Heart left ventricle (tissue), 16 donors: ENCODE results near the gene TFB2M. TPM values are rescaled to one million over a fixed set of nuclear protein-coding genes. Genes with fewer than 3 reads are reported as not detected.

Experiments used
- ATAC-seq, 4 donors: fragments of 200-7000 bp; cut with Tn5 transposase; one replicate each; pipeline ENCODE4 v1.9.1; 2020 to 2022; ENCODE audit warnings: moderate library complexity in 4 of 4, mild to moderate bottlenecking in 3 of 4, moderate number of reproducible peaks in 1 of 4
- DNase-seq, 5 donors: peaks; one replicate each; pipeline ENCODE4 v3.0.0-alpha.2; 2020
- H3K27ac ChIP-seq, 12 donors: fragments of 200-600 bp; sonication (generic) in 4 of 12; one replicate each; pipeline versions ENCODE4 v1.5.0 to v1.8.0; 2016 to 2022; ENCODE audit warnings: mild to moderate bottlenecking in 2 of 12
- H3K27me3 ChIP-seq, 9 donors: fragments of 200-600 bp; sonication (generic) in 2 of 9; one replicate each; pipeline versions ENCODE4 v1.5.1 to v1.8.0; 2016 to 2022; ENCODE audit warnings: mild to moderate bottlenecking in 3 of 9
- H3K36me3 ChIP-seq, 9 donors: fragments of 200-600 bp; sonication (generic) in 2 of 9; one replicate each; pipeline versions ENCODE4 v1.5.0 to v1.8.0; 2018 to 2022; ENCODE audit warnings: mild to moderate bottlenecking in 2 of 9
- H3K4me1 ChIP-seq, 12 donors: fragments of 200-600 bp; sonication (generic) in 4 of 12; one replicate each; pipeline versions ENCODE4 v1.5.0 to v1.8.0; 2016 to 2022; ENCODE audit warnings: mild to moderate bottlenecking in 3 of 12
- H3K4me3 ChIP-seq, 12 donors: fragments of 200-600 bp; sonication (generic) in 4 of 12; one replicate each; pipeline versions ENCODE4 v1.5.0 to v1.8.0; 2017 to 2022; ENCODE audit warnings: mild to moderate bottlenecking in 9 of 12, moderate library complexity in 4 of 12
- H3K9me3 ChIP-seq, 12 donors: fragments of 200-600 bp; sonication (generic) in 4 of 12; one replicate each; pipeline versions ENCODE4 v1.5.0 to v1.8.0; 2016 to 2022; ENCODE audit warnings: mild to moderate bottlenecking in 1 of 12
- POLR2A ChIP-seq, 2 donors: fragments of 450-650 bp; IDR thresholded peaks; one replicate each; pipeline ENCODE4 v1.6.1; 2017; ENCODE audit warnings: antibody characterized with exemption in 2 of 2, mild to moderate bottlenecking in 2 of 2, moderate library complexity in 2 of 2
- WGBS, 4 donors: extraction: QIAGEN DNeasy Blood & Tissue Kit in 2 of 4; methylation state at CpG; one replicate each; pipeline versions ENCODE4 v1.1.5 to v1.1.7; 2013 to 2018; 5-methylcytosine and 5-hydroxymethylcytosine counted together
- intact Hi-C, 10 donors: fragments of 100-400 bp; cut with DNase I; formaldehyde crosslinking; loops; one replicate each; pipeline versions ENCODE4 v1.11.1 to v1.14.2; 2022
- polyA plus RNA-seq, 2 donors: library from polyadenylated mRNA; stranded (reverse); fragments of 200-250 nt; gene quantifications; one replicate each; pipeline ENCODE4 v1.2.3, GENCODE V29; 2013
- total RNA-seq, 9 donors: library from RNA; depleted of rRNA in 2 of 9; stranded (reverse); fragments of >200 nt in 2 of 9; fragmentation: NEBNext Ultra II Directional in 3 of 9; extraction: Animal tissue kit (Norgen Biotek cat#: 25700) in 3 of 9; gene quantifications; one replicate each; pipeline versions ENCODE4 v1.1.0 to v1.2.4, GENCODE V29; 2016 to 2023
- TF ChIP-seq, protein P1 (sequence below), 12 donors: fragments of 200-600 bp; sonication (generic) in 4 of 12; IDR thresholded peaks; one replicate each; pipeline versions ENCODE4 v1.5.0 to v1.8.0; 2018 to 2022; ENCODE audit warnings: antibody characterized with exemption in 12 of 12, mild to moderate bottlenecking in 5 of 12
- donor health status: ischemic (EF 13 %, LVEDD 7.1; RV severe dilation, severe dysfunction).
- donor health status: healthy with polysubstance abuse.
- donor health status: DM: no; HTN: yes; CAD: no.
- donor health status: DM: no; HTN: no; CAD: no.
- donor health status: ischemic (EF 25% LVEDD 6.9; RV normal size, moderate dysfunction).
- donor health status: ischemic (EF 25% LVEDD 5.7; RV mildly dilated, moderate dysfunction).
- donor health status: healthy.
- donor health status: DM: yes; HTN: yes; CAD: no.
- donor health status: ischemic (EF 35%, LVEDD 5.7; RV mildly dilated, moderate dysfunction).
- donor health status: nonischemic (EF 11% LVEDD 7.7; RV severe dilation, severe dysfunction).
- donor health status: DM: yes; HTN: yes; CAD: no.
- donor health status: PGD.
- donor health status: ischemic (EF 29% LVEDD 5.4; RV normal size, mild dysfunction).
- donor health status: nonischemic (EF 23%, LVEDD 6.1; RV moderate dilation, normal function).

Gene TFB2M
- total and polyA plus RNA-seq, 11 donors = 4.2 to 18.6 (median 12.8) TPM

DNA sequence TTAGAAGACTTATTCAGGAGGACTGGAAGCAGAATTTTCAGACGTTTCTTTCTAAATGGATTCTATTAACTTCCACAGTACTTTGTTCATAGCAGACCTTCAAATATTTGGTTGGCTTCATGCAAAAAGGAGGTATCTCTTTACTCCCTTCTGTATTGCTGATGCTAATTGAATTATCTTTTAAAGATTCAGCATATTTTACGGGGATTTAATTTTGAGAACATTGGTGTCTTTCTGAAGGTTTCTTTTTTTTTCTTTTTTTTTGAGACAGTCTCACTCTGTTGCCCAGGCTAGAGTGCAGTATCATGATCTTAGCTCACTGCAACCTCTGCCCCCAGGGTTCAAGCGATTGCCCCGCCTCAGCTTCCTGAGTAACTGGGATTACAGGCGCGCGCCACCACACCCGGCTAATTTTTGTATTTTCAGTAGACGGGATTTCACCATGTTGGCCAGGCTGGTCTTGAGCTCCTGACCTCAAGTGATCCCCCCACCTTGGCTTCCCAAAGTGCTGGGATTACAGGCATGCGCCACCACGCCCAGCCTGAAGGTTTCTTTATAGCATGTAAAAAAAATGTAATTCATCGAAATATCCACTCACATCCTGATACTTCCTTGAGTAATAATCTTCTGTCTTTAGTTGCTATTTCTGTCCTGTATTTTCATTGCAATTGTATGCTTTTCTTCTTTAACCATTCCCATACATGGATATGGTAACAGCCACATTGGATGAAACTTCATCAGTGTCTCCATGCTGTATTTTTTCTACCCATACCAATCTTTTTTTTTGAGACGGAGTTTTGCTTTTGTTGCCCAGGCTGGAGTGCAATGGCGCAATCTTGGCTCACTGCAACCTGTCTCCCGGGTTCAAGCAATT, 14.7 kb upstream of the TFB2M start:
- DNase-seq (no peak), ATAC-seq (no peak)
- Histone ChIP-seq H3K27me3 (no peaks in the 10 kb centered on the region), H3K4me3 (no peak overlapping the region), H3K4me1 (peaks cover 4 to 88% (median 57%) of the 10 kb centered on the region in 12 donors), H3K27ac (peak overlapping the region in 8 of 12 donors; percentile 15 to 59 (median 47)), H3K9me3 (no peaks in the 10 kb centered on the region), H3K36me3 (peaks cover 0 to 6% (median 0%) of the 10 kb centered on the region in 9 donors)
- TF ChIP-seq POLR2A (IDR thresholded peaks at IDR 0.05) = no peak
- TF ChIP-seq, protein P1, sequence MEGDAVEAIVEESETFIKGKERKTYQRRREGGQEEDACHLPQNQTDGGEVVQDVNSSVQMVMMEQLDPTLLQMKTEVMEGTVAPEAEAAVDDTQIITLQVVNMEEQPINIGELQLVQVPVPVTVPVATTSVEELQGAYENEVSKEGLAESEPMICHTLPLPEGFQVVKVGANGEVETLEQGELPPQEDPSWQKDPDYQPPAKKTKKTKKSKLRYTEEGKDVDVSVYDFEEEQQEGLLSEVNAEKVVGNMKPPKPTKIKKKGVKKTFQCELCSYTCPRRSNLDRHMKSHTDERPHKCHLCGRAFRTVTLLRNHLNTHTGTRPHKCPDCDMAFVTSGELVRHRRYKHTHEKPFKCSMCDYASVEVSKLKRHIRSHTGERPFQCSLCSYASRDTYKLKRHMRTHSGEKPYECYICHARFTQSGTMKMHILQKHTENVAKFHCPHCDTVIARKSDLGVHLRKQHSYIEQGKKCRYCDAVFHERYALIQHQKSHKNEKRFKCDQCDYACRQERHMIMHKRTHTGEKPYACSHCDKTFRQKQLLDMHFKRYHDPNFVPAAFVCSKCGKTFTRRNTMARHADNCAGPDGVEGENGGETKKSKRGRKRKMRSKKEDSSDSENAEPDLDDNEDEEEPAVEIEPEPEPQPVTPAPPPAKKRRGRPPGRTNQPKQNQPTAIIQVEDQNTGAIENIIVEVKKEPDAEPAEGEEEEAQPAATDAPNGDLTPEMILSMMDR (IDR thresholded peaks at IDR 0.05) = no peak
- WGBS, 4 donors = 86 to 91% (median 88%) methylated on average over 15 of the region's 15 CpGs
- intact Hi-C loops = no loop called here

DNA sequence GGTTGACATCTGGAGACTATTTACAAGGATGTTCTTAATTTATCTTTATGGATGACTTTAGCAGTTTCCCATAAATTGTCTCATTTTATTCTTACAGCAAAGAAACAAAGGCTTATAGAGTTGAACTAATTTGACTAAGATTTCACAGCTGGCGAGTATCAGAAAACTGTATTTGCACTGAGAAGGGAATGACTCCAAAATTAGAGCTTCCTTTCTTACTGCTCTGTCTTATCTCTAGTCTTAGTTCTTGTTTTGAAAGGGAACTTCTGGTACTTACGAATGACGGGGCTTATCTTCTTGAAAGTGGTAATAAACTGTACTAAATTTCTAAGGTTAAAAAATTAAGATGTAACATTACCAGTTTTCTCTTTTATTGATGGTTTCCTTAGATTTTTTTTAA, 13.8 kb upstream of the TFB2M start:
- intact Hi-C loops = loop anchor here in 1 of 10 donors (10.0 kb wide), 1 partner anchor 45 kb away; no protein-coding TSS in a partner anchor
- Histone ChIP-seq H3K36me3 (peaks cover 0 to 6% (median 0%) of the 10 kb centered on the region in 9 donors), H3K27me3 (no peaks in the 10 kb centered on the region), H3K4me3 (no peak overlapping the region), H3K27ac (peak overlapping the region in 10 of 12 donors; percentile 6 to 59 (median 47)), H3K4me1 (peaks cover 4 to 83% (median 52%) of the 10 kb centered on the region in 12 donors), H3K9me3 (no peaks in the 10 kb centered on the region)
- TF ChIP-seq, protein P1 (IDR thresholded peaks at IDR 0.05) = no peak
- TF ChIP-seq POLR2A (IDR thresholded peaks at IDR 0.05) = no peak
- WGBS, 4 donors = 5 to 13% (median 7%) methylated on average over 3 of the region's 3 CpGs
- DNase-seq (no peak), ATAC-seq (peak in 3 of 4 donors; percentile 38 to 44 (median 40))

DNA sequence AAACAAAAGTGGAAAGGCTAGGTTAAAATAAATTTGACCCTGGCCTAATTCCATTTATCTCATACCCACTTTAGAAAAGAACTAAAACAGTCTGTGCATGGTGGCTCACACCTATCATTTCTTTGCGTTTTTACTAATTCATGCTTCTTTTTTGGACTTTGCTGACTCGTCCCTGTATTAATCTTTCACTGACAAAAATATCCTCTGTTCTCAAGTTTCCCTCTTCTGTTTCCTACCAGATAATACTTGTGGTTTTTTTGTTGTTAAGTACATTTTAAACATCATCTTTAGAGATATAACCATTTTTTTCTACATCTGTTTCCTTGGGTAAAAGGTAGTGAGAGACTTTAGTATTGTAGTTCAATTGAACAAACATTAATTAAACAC, 11.7 kb upstream of the TFB2M start:
- intact Hi-C loops = loop anchor here in 1 of 10 donors (10.0 kb wide), 1 partner anchor 47 kb away; no protein-coding TSS in a partner anchor
- peak overlapping the region in 1 of 12 donors; percentile 59 for H3K27ac ChIP-seq
- H3K9me3 ChIP-seq = no peaks in the 10 kb centered on the region
- H3K4me3 ChIP-seq = no peak overlapping the region
- peaks cover 0 to 73% (median 39%) of the 10 kb centered on the region in 12 donors for H3K4me1 ChIP-seq
- H3K36me3 ChIP-seq = no peaks in the 10 kb centered on the region
- TF ChIP-seq, protein P1 (IDR thresholded peaks at IDR 0.05) = no peak
- no peak for TF ChIP-seq POLR2A (IDR thresholded peaks at IDR 0.05)
- H3K27me3 ChIP-seq = no peaks in the 10 kb centered on the region
- DNase-seq = no peak
- WGBS, 4 donors = 31 to 52% (median 43%) methylated on average over 2 of the region's 2 CpGs
- ATAC-seq = no peak

DNA sequence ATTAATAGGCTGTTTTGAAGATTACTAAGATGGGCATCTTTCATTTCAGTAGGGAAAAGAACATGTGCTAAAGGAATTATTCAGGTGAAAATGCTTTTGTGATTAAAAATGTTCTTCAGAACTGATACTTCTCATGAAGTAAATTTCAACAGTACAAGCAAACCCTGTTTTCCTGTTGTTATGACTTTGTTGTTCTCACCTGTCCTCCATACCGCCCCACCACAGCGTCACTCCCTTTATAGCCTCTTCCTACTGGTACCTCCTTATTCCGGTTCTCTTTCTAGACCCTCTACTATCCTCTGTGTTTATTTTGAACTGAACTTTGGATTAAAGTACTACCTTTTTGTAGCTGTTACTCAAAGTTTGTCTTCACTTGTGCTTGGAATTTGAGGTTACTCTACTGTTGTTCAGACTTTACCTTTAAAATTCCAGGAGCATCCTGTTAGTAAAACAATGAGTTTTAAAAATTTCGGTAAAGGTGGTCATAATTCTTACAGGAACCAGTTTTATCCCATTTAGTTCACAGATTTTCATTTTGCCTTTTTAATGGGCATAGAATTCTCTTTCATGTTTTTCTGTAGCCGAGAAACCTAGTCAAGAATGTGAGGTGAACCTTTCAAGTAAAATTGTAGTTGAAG, 11.1 kb upstream of the TFB2M start:
- TF ChIP-seq, protein P1 (IDR thresholded peaks at IDR 0.05) = no peak
- TF ChIP-seq POLR2A (IDR thresholded peaks at IDR 0.05) = no peak
- H3K9me3 ChIP-seq = no peaks in the 10 kb centered on the region
- ATAC-seq = no peak
- H3K27me3 ChIP-seq = no peaks in the 10 kb centered on the region
- H3K4me3 ChIP-seq = no peak overlapping the region
- peak overlapping the region in 1 of 12 donors; percentile 59 for H3K27ac ChIP-seq
- no peaks in the 10 kb centered on the region for H3K36me3 ChIP-seq
- no peak for DNase-seq
- intact Hi-C loops = loop anchor here in 1 of 10 donors (10.0 kb wide), 1 partner anchor 48 kb away; no protein-coding TSS in a partner anchor
- 74 to 75% (median 74%) methylated on average over 5 of the region's 5 CpGs for WGBS, 4 donors
- peaks cover 0 to 68% (median 40%) of the 10 kb centered on the region in 12 donors for H3K4me1 ChIP-seq
